Prostate gland (tissue), 2 donors: ENCODE results near the gene ACOT11. TPM values are rescaled to one million over a fixed set of nuclear protein-coding genes. Genes with fewer than 3 reads are reported as not detected.

Source experiments
- DNase-seq: peaks from one replicate; pipeline ENCODE4 v3.0.0-alpha.2; 2019; ENCODE audit warnings: low spot score
- H3K27ac ChIP-seq, 2 donors: fragments of 200-600 bp; sonication (generic); 2 replicates each; pipeline ENCODE4 v1.5.1; 2017 to 2019
- H3K27me3 ChIP-seq: fragments of 200-600 bp; sonication (generic); replicated peaks from 2 replicates; pipeline ENCODE4 v1.5.1; 2019; ENCODE audit not compliant: insufficient read depth
- H3K36me3 ChIP-seq, 2 donors: fragments of 200-600 bp; sonication (generic); 1 replicate in 1 of 2; 2 replicates in 1 of 2; pipeline versions ENCODE4 v1.5.1 to v1.8.1; 2017 to 2019
- H3K4me1 ChIP-seq: fragments of 200-600 bp; sonication (generic); replicated peaks from 2 replicates; pipeline ENCODE4 v1.5.1; 2019
- H3K4me3 ChIP-seq, 2 donors: fragments of 200-600 bp; sonication (generic); 2 replicates each; pipeline ENCODE4 v1.5.1; 2017 to 2019
- H3K9me3 ChIP-seq: fragments of 200-600 bp; sonication (generic); 2 replicates; pipeline ENCODE4 v1.5.1; 2017
- POLR2A ChIP-seq: fragments of 450-650 bp; IDR thresholded peaks from one replicate; pipeline ENCODE4 v1.6.1; 2016; ENCODE audit warnings: antibody characterized with exemption, mild to moderate bottlenecking
- POLR2AphosphoS5 ChIP-seq: sonication (generic); formaldehyde crosslinking; IDR thresholded peaks from one replicate; pipeline ENCODE4 v1.6.1; 2017; ENCODE audit warnings: antibody characterized with exemption
- WGBS: methylation state at CpG from one replicate; pipeline ENCODE4 v1.1.5; 2018; 5-methylcytosine and 5-hydroxymethylcytosine counted together
- intact Hi-C: fragments of 100-400 bp; cut with DNase I; formaldehyde crosslinking; loops from one replicate; pipeline ENCODE4 v1.14.2; 2022
- total RNA-seq, 2 donors: library from RNA; depleted of rRNA; stranded (reverse); fragments of >200 nt; gene quantifications; one replicate each; pipeline ENCODE4 v1.1.0, GENCODE V29; 2016
- TF ChIP-seq, protein P1 (sequence below), 4 experiments: fragments of 200-600 bp in 2 of 4; fragments of 450-650 bp in 2 of 4; sonication (generic) in 2 of 4; IDR thresholded peaks; 1 replicate in 3 of 4; 2 replicates in 1 of 4; pipeline ENCODE4 v1.5.1; 2016 to 2019; ENCODE audit warnings: antibody characterized with exemption in 4 of 4, mild to moderate bottlenecking in 2 of 4, moderate library complexity in 2 of 4

Gene ACOT11
- total RNA-seq, 2 donors from 2014 or later, result 6.7 to 18.6 TPM

DNA sequence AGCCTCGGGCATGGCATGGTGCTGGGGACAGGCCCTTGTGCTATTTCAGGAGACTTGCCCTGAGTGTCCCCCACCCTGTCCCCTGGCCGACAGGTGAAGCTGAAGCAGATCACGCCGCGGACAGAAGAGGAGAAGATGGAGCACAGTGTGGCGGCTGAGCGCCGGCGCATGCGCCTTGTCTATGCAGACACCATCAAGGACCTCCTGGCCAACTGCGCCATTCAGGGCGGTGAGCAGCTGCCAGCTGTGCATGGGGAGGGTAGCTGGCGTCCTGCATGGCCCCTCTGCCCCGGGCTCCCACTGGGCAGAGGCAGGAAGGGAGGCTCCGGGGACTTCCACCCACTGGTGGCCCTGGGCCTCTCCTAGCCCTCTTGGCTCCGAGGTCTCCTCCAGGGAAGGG is 46.4 kb downstream of the ACOT11 start:
- no peak for DNase-seq
- no peaks in the 10 kb centered on the region for H3K27me3 ChIP-seq
- WGBS, result 95% methylated on average over 15 of the region's 16 CpGs
- intact Hi-C loops, result no loop called here
- H3K4me3 ChIP-seq, result no peak overlapping the region
- no peaks in the 10 kb centered on the region for H3K36me3 ChIP-seq
- no peak overlapping the region for H3K27ac ChIP-seq
- TF ChIP-seq POLR2A (no peak), POLR2AphosphoS5 (no peak)
- TF ChIP-seq, protein P1, sequence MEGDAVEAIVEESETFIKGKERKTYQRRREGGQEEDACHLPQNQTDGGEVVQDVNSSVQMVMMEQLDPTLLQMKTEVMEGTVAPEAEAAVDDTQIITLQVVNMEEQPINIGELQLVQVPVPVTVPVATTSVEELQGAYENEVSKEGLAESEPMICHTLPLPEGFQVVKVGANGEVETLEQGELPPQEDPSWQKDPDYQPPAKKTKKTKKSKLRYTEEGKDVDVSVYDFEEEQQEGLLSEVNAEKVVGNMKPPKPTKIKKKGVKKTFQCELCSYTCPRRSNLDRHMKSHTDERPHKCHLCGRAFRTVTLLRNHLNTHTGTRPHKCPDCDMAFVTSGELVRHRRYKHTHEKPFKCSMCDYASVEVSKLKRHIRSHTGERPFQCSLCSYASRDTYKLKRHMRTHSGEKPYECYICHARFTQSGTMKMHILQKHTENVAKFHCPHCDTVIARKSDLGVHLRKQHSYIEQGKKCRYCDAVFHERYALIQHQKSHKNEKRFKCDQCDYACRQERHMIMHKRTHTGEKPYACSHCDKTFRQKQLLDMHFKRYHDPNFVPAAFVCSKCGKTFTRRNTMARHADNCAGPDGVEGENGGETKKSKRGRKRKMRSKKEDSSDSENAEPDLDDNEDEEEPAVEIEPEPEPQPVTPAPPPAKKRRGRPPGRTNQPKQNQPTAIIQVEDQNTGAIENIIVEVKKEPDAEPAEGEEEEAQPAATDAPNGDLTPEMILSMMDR (IDR thresholded peaks at IDR 0.05), result no peak
- no peaks in the 10 kb centered on the region for H3K4me1 ChIP-seq
- no peaks in the 10 kb centered on the region for H3K9me3 ChIP-seq

DNA sequence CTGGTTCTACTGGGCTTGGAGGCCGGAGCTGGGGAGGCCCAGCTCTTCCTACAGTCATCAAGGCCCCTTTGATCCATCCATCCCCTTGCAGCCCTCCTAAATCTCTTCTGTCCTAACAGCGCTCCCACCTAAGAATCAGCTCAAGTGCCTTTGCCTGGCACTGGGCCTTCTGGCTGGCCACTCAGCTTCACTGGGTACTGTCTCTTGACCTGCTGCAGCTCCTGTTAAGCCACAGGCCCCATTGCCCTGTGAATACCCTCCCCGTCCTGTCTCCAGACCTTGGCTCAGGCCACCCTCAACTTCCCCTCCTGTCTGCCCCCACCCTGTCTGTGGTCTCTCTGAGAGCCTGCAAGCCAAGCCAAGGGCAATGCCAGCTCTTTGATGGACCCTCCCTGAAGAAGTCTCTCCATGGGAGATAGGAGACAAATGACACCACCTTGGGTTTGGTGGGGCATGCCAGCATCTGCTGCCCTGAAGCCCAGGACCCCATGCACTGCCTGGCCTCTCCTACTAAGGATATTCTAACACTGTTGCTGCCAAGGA is 48.0 kb downstream of the ACOT11 start:
- WGBS, result 91% methylated on average over 3 of the region's 3 CpGs
- DNase-seq, result no peak
- H3K27ac ChIP-seq, result no peak overlapping the region
- H3K36me3 ChIP-seq, result no peaks in the 10 kb centered on the region
- no peaks in the 10 kb centered on the region for H3K27me3 ChIP-seq
- TF ChIP-seq POLR2A, result no peak
- TF ChIP-seq, protein P1 (IDR thresholded peaks at IDR 0.05), result no peak
- no peak for TF ChIP-seq POLR2AphosphoS5
- H3K4me3 ChIP-seq, result no peak overlapping the region
- no peaks in the 10 kb centered on the region for H3K4me1 ChIP-seq
- intact Hi-C loops, result no loop called here
- no peaks in the 10 kb centered on the region for H3K9me3 ChIP-seq

DNA sequence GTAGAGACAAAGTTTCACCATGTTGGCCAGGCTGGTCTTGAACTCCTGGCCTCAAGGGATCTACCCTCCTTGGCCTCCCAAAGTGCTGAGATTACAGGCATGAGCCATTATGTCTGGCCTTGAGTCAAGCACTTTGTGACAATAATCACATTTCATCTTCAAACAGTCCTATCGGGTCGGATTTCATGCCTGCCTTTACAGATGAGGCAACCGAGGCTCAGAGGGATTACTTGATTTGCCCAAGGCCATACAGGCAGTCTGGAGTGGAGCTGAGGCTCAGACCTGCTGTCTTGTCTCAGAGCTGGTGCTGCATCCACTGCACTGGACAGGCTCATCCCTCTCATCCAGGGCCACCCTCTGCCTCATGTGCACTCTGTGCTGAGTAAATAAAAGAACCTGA is 48.7 kb downstream of the ACOT11 start:
- TF ChIP-seq POLR2AphosphoS5, result no peak
- TF ChIP-seq POLR2A, result no peak
- TF ChIP-seq, protein P1 (IDR thresholded peaks at IDR 0.05), result no peak
- no peak overlapping the region for H3K4me3 ChIP-seq
- intact Hi-C loops, result no loop called here
- H3K27ac ChIP-seq, result no peak overlapping the region
- no peaks in the 10 kb centered on the region for H3K27me3 ChIP-seq
- no peaks in the 10 kb centered on the region for H3K4me1 ChIP-seq
- no peak for DNase-seq
- no peaks in the 10 kb centered on the region for H3K9me3 ChIP-seq
- WGBS, result 81% methylated on average over 3 of the region's 3 CpGs
- no peaks in the 10 kb centered on the region for H3K36me3 ChIP-seq

DNA sequence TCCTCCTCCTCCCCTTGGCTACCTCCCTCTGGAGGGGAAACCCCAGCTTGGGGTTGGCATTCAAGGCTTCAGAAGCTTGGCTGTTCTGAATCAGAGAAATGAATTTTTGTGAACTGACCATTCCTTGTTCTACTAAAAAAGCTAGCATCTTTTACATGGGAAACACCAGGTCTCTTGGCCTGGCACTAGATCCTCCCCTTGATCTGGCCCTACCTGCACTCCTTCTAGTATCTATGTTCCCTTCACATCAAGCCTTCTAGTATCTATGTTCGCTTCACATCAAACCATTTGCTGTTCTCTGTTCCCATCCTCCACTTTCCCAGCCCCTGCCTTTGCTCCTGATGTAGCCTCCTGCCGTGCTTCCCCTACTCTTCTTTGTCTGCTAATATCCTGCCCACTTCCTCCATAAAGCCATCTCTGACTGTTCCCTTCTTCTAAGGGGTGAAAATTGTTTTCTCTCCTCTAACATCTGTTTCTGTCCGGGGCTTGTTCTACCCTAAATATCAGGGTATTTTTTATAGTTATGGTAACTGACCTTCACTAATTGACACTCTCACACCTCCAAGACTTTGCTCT is 49.5 kb downstream of the ACOT11 start:
- no peak for DNase-seq
- intact Hi-C loops, result no loop called here
- Histone ChIP-seq H3K4me1 (no peaks in the 10 kb centered on the region), H3K36me3 (no peaks in the 10 kb centered on the region), H3K27me3 (no peaks in the 10 kb centered on the region), H3K4me3 (no peak overlapping the region), H3K9me3 (no peaks in the 10 kb centered on the region), H3K27ac (no peak overlapping the region)
- TF ChIP-seq, protein P1 (IDR thresholded peaks at IDR 0.05), result no peak
- TF ChIP-seq POLR2A (no peak), POLR2AphosphoS5 (no peak)
- 80% methylated on average over 3 of the region's 3 CpGs for WGBS

DNA sequence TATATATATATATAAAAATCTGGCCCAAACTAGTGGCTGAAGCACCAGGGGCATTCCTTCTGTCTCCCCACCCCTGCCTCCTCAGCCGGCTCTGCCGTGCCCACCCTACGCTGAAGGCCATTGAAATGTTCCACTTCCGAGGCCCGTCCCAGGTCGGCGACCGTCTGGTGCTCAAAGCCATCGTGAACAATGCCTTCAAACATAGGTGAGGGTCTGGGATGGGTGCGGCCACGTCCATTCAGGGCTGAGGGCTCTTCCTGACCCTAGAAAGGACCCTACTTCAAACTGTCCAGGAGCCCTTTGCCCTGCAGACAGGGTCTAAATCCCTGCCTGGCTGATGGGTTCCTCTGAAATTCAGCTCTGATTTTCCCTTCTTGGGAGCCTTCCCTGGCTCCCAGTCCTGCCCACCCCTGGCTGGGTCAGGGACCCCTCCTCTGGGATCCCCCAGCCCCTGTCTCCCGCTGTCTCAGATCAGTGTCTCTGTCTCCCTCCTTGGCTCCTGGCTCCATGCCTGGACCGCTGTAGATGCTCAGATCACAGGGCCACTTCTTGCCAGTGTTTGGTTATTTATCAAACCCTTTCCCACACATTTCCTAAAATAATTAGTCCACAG is 51.3 kb downstream of the ACOT11 start:
- no peaks in the 10 kb centered on the region for H3K4me1 ChIP-seq
- no peaks in the 10 kb centered on the region for H3K36me3 ChIP-seq
- 90% methylated on average over 13 of the region's 13 CpGs for WGBS
- DNase-seq, result no peak
- H3K27me3 ChIP-seq, result no peaks in the 10 kb centered on the region
- TF ChIP-seq, protein P1 (IDR thresholded peaks at IDR 0.05), result no peak
- TF ChIP-seq POLR2A (no peak), POLR2AphosphoS5 (no peak)
- H3K9me3 ChIP-seq, result no peaks in the 10 kb centered on the region
- no peak overlapping the region for H3K4me3 ChIP-seq
- intact Hi-C loops, result no loop called here
- no peak overlapping the region for H3K27ac ChIP-seq
